IPS-15b (cell line): ENCODE measurements around the gene CLDND2.
"Not testable (repeated sequence)": the region's sequence is repeated elsewhere in the genome, so short reads cannot be mapped to it uniquely, and the experiment has no call there.

Experiments used
- H3K27me3 ChIP-seq: one replicate; pipeline ENCODE4 v1.6.1; 2013; ENCODE audit warnings: low read length; ENCODE audit not compliant: control insufficient read depth, insufficient read depth
- H3K36me3 ChIP-seq: one replicate; pipeline ENCODE4 v1.6.1; 2013; ENCODE audit warnings: low read length; ENCODE audit not compliant: control insufficient read depth, insufficient read depth
- H3K4me1 ChIP-seq: one replicate; pipeline ENCODE4 v1.6.1; 2013; ENCODE audit warnings: mild to moderate bottlenecking, low read length; ENCODE audit not compliant: control insufficient read depth, insufficient read depth
- H3K4me3 ChIP-seq: one replicate; pipeline ENCODE4 v1.5.1; 2013; ENCODE audit warnings: low read depth, low read length
- H3K9ac ChIP-seq: one replicate; pipeline ENCODE4 v1.6.1; 2013; ENCODE audit warnings: low read depth, mild to moderate bottlenecking, low read length
- H3K9me3 ChIP-seq: one replicate; pipeline ENCODE4 v1.6.1; 2013; ENCODE audit warnings: mild to moderate bottlenecking, low read length; ENCODE audit not compliant: control insufficient read depth, insufficient read depth

CLDND2 gene, protein sequence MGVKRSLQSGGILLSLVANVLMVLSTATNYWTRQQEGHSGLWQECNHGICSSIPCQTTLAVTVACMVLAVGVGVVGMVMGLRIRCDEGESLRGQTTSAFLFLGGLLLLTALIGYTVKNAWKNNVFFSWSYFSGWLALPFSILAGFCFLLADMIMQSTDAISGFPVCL

DNA sequence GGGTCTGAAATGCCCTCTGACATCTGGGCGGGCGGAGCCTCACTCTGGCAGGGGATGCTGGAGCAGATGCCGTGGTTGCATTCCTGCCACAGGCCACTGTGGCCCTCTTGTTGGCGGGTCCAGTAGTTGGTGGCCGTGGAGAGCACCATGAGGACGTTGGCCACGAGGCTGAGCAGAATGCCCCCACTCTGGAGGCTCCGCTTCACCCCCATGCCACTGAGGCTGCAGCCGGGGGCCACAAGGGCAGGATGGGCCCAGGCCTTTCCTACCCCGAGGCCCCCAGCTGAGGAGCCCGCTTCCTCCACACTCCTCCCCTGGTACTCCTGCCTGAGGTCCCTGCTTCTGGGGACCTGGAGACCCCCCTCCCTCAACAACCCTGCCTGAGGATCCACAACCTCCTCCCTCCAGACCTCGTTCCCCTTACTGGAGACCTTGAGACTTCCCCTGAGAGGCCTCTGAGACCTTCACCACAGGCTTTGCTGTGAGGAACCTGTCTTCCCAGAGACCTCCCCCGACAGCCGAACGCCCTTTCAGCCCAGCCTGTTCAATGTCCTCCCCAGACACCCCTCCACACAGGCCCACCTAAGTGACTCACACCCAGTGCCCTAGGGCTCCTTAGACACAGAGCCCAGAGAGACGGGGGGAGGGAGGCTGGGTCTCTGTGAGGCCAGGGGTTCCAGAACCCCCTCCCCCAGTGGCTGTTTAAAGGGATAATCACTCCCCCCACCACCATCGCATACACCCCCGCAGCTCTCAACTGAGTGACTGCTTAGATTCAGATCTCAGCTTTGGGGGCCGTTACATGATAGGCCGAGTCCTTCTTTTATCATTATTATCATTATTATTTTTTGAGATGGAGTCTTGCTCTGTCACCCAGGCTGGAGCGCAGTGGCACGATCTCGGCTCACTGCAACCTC is at the start of gene CLDND2:
Gene CLDND2 (minus strand): TSS at position 638 of the 917 bp plus-strand sequence. CDS start 426 bp downstream, at position 212.
- Histone ChIP-seq H3K4me3 (peak within 1 kb of the TSS; percentile 87), H3K27me3 (peaks cover 2% of the 10 kb centered on the region), H3K9ac (peak within 1 kb of the TSS; percentile 85), H3K36me3 (no peaks in the 10 kb centered on the region), H3K4me1 (peaks cover 6% of the 10 kb centered on the region), H3K9me3 (no peaks in the 10 kb centered on the region)

DNA sequence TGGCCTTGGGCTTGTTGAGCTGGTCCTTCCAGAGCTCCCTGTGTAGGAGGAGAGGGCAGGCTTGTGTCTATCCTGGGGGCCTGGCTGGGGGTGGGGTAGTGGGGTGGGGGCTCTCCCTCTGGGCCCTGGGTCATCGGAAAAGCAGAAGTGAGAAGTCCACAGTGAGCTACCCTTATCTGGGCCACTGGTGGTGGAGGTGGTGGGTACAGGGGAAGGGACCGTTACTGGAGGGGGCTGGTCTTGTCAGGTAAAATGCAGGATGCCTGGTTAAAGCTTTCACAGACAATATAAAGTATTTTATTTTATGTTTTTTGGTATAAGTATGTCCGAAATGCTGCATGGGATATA is 49.0 kb upstream of the CLDND2 start:
- Histone ChIP-seq H3K9me3 (no peaks in the 10 kb centered on the region), H3K36me3 (no peaks in the 10 kb centered on the region), H3K9ac (no peak overlapping the region), H3K27me3 (peaks cover 9% of the 10 kb centered on the region), H3K4me3 (no peak overlapping the region), H3K4me1 (no peaks in the 10 kb centered on the region)

DNA sequence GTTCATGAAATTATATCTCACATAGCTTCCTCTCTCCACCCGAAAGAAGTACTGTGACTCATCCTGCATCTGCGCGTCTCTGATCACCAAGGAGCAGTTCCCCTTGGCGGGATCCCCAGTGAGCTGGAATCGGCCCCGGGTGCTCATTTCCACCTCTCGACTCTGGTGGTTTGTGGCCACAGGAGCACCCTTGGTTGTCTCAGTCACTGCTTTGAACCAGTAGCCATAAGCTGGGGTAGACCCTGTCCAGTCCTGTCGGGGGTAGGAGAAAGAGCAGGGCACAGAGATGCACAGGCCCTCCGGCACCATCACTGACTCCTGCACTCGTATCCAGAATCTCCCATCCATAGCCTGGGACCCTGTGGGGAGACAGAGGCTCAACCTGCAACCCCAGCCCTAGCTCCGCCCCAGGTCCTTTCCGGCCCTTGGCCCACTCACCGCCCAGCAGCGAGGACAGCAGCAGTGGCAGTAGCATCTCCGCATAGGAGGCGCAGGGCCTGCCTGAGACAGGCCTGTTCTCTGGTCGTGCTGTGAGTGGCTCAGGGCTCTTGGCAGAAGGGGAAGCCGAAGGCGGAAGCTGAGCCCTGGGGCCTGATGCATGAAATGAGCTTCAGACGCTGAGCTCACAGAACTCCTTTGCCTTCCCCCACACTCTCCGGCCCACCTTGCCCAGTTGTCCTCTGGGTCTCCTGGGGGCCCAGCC is 48.5 kb upstream of the CLDND2 start, which contains the start of gene SIGLEC10:
Gene SIGLEC10 (minus strand): TSS at position 536 of the 703 bp plus-strand sequence. CDS start 61 bp downstream, at position 475.
- Histone ChIP-seq H3K9ac (no peak within 1 kb of the TSS), H3K4me3 (no peak within 1 kb of the TSS), H3K4me1 (no peaks in the 10 kb centered on the region), H3K9me3 (no peaks in the 10 kb centered on the region), H3K27me3 (peaks cover 7% of the 10 kb centered on the region), H3K36me3 (no peaks in the 10 kb centered on the region)

DNA sequence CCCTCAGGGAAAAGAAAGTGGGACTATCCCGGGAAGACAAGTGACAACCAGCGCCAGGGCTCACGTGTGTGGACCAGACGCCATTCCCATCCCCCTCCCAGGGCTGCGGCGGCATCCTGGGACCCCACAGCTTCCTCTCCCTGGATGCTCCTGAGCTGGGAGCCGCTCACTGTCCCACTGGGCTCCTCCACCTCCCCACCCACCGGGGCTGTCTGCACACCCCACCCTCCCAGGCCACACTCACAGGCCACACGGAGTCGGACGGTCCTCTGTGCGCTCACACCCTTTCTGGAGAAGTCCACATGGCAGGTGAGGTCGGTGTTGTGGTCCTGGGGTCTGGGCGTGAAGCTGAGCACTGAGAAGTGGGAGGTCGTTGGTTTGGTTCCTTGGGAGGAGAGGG is 47.6 kb upstream of the CLDND2 start:
- not testable (repeated sequence) for H3K9me3 ChIP-seq, H3K9ac ChIP-seq, H3K36me3 ChIP-seq, H3K27me3 ChIP-seq, H3K4me1 ChIP-seq, H3K4me3 ChIP-seq

DNA sequence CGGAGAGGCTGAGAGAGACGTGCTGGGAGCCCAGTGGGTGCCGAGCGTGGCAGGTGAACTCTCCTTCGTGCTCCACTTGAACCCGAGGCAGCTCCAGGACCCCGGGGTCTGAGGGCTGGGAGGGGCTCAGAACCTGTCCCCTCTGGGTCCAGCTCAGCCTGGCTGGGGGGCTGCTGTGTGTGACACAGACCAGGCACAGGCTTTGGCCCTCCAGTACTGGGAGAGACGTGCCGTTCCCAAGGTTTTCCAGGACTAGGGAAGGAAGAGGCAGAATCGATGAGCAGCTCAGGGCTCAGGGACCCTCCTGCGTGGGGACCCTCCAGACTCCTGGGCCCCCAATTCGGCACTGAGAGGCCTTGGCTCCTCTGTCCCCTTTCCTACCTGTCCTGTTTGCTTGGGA is 46.4 kb upstream of the CLDND2 start:
- Histone ChIP-seq H3K27me3 (no peaks in the 10 kb centered on the region), H3K4me1 (no peaks in the 10 kb centered on the region), H3K9me3 (no peaks in the 10 kb centered on the region), H3K9ac (no peak overlapping the region), H3K36me3 (no peaks in the 10 kb centered on the region), H3K4me3 (no peak overlapping the region)

DNA sequence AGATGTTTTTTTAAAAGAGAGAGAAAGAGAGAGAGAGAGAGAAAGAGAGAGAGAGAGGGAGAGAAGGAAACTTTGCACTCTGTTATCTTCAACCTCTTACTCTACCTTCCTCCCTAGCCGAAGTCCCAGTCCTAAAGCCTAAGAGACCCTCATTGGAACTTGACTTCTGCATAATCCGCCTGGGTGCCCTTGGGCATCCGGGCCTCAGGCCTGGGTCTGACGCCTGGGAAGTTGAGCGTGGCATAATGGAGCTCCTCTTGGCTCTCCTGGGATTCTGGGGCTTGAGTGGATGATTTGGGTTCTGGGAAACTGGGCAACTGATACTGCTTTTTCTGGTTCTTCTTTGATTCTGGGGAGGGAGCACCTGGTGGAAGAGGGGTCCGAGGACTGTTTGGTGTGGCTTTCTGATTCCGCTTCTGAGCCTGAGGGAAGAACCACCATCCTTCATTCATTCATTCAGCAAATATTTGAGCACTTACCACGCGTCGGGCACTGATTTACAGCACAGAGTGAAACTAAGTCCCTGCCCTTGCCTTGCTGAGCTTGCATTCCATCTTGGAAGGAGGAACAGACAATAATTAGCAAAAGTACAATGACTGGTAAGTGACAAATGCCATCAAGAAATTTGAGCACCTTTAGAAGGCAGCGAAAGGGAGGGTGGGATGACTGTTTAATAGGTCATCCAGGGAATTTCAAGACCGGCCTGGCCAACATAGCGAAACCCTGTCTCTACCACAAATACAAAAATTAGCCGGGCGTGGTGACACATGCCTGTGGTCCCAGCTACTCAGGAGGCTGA is 42.3 kb upstream of the CLDND2 start:
- H3K27me3 ChIP-seq: no peaks in the 10 kb centered on the region

DNA sequence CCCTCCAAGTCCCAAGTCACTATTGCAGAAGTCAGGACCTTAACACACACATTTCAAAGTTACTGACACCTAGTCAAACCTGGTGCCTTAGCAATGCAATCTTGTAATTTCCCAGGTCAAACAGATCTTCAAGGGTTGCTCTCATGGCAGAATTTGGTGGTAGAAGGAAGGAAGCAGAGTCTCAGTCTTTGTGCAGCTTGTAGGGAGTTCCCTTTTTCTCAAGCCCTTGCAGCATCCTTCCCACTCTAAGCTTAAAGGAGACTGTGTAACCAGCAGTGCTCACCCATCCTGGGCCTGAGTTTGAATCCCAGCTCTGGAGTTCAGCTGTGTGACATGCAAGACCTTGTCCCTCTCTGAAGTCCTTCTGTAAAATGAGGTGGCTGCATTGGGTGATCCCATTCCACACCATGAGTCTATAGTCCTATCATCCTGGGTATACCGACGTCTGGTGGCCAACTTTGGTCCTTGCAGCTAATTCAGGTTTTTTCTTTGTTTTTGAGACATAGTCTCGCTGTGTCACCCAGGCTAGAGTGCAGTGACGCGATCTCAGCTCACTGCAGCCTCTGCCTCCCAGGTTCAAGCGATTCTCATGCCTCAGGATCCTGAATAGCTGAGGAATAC is 38.8 kb upstream of the CLDND2 start:
- Histone ChIP-seq H3K36me3 (no peaks in the 10 kb centered on the region), H3K27me3 (no peaks in the 10 kb centered on the region), H3K4me3 (no peak overlapping the region), H3K9me3 (peaks cover 2% of the 10 kb centered on the region), H3K4me1 (peaks cover 11% of the 10 kb centered on the region), H3K9ac (peak overlapping the region; percentile 6)

More for the DNA sequence above, 42.3 kb upstream of the CLDND2 start:
- Histone ChIP-seq H3K4me3 (no peak overlapping the region), H3K9ac (no peak overlapping the region), H3K4me1 (peaks cover 11% of the 10 kb centered on the region), H3K9me3 (no peaks in the 10 kb centered on the region), H3K36me3 (no peaks in the 10 kb centered on the region)

DNA sequence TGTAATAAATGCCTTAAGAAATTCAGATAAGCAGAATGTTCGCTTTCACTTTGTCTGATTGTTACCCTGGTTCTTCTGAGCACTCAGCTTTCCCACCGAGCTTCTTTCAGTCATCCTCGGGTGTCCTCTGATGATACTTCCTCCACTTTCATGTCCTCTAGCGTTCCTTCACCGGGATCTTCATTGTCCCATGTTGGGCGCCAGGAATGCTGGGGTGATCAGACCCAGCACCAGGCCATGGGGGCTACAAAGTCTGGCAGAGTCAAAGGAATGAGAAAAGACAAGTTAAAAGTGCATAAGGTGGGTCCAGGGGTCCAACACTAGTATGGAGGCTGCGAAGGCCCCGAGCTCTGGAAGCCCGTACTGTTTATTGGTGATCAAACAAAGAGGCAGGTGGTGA is 33.3 kb upstream of the CLDND2 start:
- no peak overlapping the region for H3K4me3 ChIP-seq
- H3K9me3 ChIP-seq: peaks cover 7% of the 10 kb centered on the region
- no peak overlapping the region for H3K9ac ChIP-seq
- H3K36me3 ChIP-seq: peaks cover 5% of the 10 kb centered on the region
- no peaks in the 10 kb centered on the region for H3K27me3 ChIP-seq
- H3K4me1 ChIP-seq: no peaks in the 10 kb centered on the region

DNA sequence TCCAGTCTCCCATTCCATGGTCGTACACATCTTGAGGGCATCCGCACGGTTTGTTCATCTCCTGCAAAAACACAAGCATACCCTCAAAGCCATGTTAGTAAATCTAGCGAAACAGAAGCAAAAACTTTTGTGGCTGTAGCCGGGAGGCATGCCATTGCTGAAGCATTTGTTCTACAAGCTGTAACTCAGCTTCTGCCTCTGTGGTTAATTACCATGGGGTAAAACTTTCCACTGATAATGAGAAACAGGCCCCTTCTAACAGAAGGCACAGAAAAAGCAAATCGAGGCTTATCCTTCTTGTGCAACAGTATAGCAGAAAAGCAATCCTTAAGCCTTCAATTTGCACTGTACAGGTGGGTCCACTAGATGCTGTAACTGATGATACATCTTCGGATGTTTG is 31.1 kb upstream of the CLDND2 start:
- not testable (repeated sequence) for H3K9ac ChIP-seq, H3K27me3 ChIP-seq, H3K4me3 ChIP-seq, H3K36me3 ChIP-seq, H3K9me3 ChIP-seq, H3K4me1 ChIP-seq

DNA sequence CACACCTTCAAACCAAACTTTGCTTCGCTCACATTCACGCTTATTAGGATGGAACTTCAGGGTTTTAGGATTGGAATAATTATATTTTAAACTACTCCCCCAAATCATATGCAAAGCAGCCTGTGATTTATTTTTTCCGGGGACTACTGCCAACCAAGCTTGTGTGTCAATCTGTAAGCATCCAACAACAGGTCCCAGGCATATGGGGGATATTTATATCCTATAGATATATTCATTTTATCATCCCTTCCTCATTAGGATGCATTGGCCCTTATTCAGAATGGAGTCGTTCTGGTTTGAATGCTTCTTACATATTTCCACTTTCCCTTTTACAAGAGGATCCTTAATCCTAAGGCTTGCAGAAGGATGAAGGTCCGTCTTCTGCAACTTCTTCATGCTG is 30.4 kb upstream of the CLDND2 start:
- Histone ChIP-seq H3K36me3 (peaks cover 5% of the 10 kb centered on the region), H3K27me3 (no peaks in the 10 kb centered on the region), H3K4me1 (peaks cover 6% of the 10 kb centered on the region), H3K4me3 (no peak overlapping the region), H3K9me3 (peaks cover 7% of the 10 kb centered on the region), H3K9ac (no peak overlapping the region)
